Inflammatory macrophage treated with lipopolysaccharide for 1 hour (primary cell): ENCODE measurements around the gene SCN11A.
"Not testable (repeated sequence)": the region's sequence is repeated elsewhere in the genome, so short reads cannot be mapped to it uniquely, and the experiment has no call there.

Experiments used
- DNase-seq, 2 donors: peaks; one replicate each; pipeline ENCODE4 v3.0.0-alpha.2; 2020 to 2022

SCN11A gene

DNA sequence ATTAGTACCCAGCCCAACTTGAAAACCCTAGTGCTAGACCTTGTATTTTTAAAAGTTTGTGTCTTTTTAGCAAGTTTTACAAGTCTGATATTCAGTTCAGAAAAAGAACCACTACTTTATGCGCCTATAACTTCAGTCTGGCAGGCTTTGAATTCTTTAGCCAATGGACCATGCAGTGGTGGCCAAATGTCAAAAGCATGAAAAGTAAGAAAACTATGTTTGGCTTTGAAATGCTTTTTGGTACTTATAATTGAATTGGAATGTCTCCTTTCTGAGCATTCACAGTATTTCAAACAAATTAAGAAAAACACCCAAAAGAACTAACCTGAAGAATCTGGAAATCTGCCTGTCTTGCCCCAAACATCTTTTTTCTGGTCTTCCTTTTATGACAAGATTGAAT, 12.9 kb upstream of the SCN11A start:
- DNase-seq: no peak

DNA sequence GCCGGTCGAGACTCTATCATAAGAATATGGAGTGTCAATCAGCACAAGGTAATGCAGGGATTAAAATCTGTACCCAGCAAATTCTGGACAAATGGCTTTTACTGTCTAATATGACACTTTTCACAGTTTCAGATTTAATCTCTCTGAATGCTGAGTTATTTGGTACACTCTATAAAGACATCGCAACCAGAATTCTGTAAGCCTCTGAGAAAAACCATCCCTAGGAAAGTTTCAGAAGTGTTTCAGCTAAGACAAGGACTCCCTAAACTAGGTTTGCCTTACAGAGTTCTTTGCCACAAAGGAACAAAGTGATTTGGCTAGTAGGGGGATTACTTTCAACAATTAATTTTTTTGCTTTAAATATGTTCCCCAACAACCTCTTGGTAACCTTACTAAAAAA, 11.4 kb upstream of the SCN11A start:
- no peak for DNase-seq

DNA sequence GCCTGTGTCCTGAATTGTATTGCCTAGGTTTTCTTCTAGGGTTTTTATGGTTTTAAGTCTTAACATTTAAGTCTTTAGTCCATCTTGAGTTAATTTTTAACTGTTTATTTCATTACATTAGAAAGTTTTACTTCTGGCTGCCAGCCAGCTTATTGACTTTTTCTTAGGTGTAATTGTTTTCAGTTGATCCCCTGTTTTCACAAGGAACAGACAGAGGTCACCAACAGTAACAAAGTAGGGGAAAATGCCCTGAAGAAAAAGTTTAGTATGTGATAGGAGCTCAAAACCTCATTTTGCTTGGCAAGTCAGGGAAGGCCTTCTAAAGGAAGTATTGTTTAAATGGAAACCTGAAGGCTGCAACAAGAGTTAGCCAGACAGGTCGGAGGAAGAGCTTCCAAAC, 10.4 kb upstream of the SCN11A start:
- DNase-seq: no peak

DNA sequence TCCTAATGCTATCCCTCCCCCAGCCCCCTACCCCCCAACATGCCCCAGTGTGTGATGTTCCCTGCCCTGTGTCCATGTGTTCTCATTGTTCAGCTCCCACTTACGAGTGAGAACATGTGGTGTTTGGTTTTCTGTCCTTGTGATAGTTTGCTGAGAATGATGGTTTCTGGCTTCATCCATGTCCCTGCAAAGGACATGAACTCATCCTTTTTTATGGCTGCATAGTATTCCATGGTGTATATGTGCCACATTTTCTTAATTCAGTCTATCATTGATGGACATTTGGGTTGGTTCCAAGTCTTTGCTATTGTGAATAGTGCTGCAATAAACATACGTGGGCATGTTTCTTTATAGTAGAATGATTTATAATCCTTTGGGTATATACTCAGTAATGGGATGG, 9.5 kb upstream of the SCN11A start:
- not testable (repeated sequence) for DNase-seq

DNA sequence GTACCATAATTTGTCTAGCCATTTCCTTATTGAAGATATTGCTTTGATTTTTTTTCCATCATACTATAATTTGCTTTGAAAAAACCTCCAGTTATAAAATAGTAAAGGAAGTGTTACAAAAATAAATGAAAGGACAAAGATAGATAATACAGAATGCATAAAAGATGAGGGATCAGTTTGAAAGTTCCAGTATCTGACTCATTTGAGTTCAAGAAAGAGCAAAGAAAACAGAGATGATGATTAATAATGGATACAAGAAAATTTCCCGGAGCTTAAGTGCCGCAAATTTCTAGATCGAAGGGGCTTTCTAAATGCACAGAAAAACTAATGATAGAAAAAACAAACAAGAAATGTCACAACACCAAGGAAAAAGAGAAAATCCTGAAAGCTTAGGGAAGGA, 4.4 kb upstream of the SCN11A start:
- DNase-seq: no peak

DNA sequence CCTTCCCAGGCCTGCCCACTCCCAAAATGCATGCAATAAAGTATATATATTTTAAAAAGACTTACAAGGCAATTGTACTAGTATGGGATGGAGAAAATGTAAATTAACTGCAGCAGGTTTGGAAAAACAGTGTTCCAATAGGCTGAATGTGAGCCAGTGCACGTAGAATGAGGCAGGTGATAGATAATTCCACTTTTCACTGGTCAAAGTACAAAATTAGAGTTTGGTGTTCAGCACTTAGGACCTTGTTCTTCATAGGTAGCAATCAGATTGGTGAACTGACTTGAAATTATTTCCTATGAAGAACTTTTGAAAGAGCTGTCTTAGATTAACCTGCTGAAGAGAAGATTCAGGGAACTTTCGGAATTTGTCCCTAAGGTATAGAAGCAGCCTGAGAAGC, 2.0 kb upstream of the SCN11A start:
- no peak for DNase-seq

DNA sequence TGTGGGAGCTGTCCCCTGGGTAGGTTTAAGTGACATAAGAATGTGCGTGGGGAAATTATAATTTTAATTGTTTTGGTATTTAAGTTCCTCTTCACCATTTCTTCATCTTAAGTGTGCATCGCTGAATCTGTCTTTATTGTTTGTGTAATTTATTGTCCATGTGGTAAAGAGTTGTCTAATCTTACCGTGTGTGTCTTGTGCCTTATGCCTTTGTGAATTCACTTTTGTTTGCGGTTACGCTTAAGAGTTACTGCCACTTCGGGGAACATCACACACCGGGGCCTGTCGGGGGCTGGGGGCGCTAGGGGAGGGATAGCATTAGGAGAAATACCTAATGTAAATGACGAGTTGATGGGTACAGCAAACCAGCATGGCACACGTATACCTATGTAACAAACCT, 839 bp upstream of the SCN11A start:
- DNase-seq: peak in 1 of 2 donors; percentile 15

DNA sequence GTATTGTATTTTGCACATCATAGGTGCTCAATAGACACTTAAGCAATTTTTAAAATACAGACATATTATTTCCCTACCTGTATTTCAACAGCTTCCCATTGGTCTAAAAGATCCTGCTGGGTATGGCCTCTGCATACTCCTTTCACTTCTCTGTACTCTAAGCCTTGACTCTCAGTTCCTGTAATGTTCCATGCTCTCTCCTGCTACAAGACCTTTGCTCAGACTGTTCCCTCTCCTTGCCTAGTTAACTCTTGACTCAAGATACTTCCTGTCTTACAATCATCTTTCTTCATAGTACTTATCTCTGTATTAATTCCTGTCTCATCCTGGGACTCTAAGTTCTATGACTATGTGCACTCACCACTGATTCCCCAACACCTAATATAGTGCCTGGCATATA, 1.7 kb downstream of the SCN11A start:
- peak; percentile 38 to 60 for DNase-seq

DNA sequence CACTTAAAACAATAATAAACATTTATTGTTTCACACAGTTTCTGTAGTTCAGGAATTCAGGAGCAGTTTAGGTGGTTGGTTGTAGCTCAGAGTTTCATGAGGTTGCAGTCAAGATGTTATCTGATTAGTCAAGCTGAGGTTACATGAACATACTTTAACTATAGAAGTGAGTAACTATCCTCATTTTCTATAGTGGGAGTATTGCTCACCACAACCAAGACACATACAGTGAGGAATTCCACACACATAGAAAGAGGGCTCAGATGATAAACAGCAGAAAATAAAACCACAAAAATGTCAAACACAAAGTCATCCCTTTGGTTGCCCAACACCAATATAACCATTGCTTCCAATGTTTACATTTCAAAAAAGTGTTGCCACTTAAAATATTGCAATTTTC, 13.6 kb downstream of the SCN11A start:
- DNase-seq: no peak

DNA sequence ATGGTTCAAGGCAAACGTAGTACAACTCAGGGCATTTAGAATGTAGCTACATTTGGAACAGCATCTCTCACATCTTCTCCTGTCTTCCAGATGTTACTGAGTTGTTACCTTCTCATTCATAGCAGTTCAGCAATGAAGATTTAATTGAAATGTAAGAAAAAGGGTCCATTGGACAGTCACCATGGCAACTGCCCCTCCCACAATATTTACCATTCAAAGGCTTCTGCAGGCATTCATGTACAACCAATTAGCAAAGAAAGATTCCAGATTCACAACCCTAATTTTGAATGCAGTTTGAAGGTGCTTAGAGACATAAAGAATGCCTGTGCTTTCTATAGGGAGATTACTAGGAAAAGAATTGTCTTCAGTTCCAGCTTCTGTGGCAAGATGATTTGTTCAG, 22.2 kb downstream of the SCN11A start:
- no peak for DNase-seq

DNA sequence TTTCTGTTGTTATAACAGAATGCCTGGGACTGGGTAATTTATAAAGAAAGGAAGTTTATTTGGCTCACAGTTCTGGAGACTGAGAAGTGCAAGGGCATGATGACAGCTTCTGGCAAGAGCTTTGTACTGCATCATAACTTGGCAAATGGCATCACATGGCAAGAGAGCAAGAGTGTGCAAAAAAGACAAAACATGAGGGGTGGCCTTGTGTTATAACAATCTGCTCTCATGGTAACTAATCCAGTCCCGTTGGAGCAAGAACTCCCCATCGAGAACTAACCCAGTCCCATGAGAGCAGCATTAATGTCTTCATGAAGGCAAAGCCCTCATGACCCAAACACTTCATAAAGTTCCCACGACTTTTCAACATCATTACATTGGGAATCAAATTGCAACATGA, 23.2 kb downstream of the SCN11A start:
- DNase-seq: no peak

DNA sequence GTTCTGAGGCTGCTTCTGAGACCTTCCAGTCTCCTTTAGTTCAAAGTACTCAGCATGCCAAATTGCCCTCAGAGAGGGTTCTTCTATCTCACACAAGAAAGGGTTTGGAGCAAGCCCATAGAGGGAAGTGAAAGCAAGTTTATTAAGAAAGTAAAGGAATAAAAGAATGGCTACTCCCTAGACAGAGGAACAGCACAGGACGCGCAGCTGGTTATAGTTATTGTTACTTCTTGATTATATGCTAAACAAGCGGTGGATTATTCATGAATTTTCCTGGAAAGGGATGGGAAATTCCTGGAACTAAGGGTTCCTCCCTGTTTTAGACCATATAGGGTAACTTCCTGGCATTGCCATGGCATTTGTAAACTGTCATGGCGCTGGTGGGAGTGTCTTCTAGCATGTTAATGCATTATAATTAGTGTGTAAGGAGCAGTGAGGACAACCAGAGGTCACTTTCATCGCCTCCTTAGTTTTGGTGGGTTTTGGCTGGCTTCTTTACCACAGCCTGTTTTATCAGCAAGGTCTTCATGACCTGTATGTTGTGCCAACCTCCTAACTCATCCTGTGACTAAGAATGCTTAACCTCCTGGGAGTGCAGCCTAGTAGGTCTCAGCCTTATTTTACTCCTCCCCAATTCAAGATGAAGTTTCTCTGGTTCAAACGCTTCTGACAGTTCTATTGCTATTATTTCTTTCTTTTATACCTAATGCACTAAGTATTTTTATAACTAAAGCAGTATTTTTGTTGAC, 26.3 kb downstream of the SCN11A start:
- peak; percentile 5 to 25 for DNase-seq

DNA sequence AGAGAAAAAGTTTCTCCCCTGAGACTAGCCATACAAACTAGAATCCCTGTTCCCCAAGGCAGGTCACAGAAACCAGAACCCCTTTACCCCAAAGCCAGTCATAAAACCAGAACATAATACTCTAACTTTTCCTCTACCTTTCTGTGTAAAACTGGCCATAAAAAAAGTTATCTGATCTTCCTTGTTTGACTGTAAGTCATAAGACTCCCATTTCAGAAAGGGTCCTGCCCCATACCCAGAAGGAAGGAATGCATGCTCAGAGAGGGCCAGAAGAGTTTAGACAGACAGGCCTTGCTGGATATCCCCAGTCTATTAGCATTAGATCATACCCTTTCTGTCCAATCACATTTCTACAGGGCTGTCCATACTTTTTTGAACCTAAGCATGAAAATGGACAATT, 27.2 kb downstream of the SCN11A start:
- DNase-seq: no peak

DNA sequence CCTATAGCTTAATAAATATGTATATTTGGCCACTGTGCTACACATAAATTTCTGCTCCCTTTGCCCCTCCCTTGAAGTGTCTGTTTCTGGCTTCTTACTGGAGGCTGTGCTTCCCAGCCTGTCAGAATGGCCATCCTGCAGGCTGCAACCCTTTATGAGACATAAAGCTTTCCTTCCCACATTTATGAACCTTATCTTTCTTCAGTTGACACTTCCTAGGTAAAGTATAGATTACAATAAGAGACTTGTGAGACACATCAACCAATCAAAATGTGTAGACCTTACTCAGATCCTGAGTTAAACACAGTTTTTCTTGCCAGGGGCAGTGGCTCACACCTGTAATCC, 29.5 kb downstream of the SCN11A start:
- no peak for DNase-seq

DNA sequence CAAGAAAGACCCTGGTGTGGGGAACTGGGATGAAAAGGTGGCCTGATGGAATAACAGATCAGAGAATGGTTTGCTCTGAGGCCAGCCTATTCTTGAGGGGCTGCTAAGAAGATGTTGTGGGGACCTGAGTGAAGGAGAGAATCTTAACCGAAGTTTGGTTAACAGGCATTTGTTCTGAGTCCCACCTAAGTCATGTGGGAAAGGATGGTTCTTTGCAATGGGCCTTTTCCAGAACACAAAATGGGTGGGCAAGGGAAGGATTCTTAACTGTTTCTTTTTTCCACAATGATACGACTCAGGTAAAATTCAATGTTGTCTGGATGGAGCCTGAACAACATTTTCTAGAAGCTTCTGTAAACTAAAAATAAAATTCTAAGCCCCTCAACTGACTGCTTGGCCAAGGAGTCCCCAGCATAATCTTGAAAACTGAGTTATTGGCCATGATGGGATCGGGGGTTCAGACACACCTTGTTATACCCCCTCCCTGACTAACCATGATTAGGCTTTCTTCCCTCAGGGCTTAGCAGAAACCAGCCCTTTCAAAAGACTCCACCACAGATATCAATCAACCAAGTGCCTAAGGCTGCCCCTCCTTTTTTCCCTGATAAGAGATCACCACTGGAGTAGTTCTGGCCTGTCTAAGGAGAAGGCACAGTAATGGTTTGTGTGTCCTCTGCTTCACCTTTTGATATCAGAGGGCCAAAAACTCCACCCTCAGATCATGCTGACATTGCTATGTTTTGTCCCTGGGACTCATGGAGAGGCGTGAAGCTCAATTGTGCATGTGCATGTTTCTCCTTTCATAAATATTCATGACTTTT, 30.1 kb downstream of the SCN11A start:
- no peak for DNase-seq

DNA sequence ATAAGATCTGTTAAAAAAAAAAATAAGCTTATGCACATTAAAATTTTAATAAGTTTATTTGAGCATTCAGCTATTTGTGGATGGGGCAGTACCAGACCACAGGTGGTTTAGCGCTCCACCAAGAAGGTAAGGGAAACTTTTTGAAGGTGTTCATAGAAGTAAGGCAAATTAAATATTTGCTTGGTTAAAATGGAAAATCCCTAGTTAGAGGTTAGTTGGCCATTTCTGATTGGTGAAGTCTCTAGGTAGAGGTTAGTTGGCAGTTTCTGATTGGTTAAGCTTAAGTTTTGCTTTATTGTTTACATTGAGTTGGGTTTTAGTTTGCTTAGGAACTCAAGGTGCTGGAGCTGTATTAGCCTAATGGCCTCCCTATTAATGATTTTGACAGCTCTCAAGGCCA, 30.7 kb downstream of the SCN11A start:
- no peak for DNase-seq

DNA sequence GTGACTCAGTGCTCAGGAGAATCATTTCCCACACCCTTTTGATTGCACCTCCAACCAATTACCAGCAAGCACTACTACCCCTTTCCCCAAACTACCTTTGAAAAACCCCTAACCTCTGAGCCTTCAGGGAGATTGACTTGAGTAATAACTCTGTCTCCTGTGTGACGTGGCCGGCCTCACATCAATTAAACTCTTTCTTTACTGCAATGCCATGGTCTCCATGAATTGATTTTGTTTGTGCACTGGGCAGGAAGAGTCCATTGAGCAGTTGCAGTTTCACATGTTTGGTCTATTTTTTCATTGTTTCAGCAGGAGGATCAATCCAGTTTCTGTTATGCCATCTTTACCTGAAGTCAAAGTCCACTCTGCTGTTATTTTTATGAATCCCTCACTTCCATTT, 32.4 kb downstream of the SCN11A start:
- no peak for DNase-seq

DNA sequence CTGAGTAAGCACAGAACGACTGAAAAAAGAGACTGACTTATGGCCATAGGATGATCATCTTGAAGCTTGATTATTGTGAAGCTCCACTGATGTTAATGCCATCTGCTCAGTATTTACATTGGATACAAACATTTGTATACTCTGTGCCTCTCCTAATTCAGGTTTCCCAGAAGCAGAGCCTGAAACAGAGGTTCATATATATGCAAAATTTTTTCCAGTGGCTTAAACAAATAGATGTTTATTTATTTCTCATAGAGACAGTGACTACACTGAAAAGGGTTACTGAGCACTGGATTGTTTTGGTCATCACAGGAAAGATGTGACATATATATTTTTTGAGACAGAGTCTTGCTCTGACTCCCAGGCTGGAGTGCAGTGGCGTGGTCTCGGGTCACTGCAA, 36.3 kb downstream of the SCN11A start:
- no peak for DNase-seq

DNA sequence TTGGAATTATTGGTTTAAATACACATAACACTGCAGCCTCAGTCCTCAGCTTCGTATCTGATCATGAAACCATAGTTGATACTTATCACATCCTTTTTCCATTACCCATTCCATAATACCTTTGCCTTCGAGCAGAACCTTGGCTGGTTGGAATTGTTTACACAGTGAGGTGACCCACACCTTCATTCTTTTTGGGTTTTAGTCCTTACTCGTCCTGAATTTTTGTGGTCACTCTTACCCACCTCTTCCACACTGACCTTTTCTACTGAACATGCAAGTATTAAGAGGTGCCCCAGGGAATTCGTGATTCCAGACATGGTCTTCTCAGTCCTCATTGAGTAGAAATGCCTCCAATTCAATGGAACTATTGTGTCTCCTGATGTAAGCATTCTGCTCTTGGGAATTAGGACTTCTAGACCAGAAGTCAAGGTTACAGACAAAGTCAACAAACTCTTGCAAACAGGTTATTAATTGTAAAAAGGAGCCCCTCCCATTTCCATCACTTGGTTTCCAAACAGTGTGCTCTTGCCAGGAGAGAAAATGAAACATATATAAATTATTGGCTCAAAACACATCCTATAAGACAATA, 37.7 kb downstream of the SCN11A start:
- DNase-seq: no peak

DNA sequence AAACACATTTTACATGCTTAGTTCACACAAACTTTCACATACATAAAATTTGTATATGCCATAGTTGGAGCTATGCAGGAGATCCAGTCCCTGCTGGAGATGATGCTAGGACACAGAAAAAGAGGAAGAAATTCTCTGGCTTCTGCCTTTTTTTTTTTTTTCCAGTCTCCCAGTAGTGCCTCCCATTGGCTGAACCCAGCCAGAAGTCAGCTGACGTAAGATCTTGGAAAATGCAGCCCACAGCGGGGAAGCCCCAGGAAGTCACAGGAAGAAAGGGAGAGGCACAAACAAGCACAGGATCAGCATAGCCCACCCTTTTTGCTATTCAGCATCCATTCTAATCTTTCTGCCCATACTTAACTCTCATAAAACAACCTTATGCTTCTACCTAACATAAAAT, 38.5 kb downstream of the SCN11A start:
- DNase-seq: peak; percentile 5 to 38

DNA sequence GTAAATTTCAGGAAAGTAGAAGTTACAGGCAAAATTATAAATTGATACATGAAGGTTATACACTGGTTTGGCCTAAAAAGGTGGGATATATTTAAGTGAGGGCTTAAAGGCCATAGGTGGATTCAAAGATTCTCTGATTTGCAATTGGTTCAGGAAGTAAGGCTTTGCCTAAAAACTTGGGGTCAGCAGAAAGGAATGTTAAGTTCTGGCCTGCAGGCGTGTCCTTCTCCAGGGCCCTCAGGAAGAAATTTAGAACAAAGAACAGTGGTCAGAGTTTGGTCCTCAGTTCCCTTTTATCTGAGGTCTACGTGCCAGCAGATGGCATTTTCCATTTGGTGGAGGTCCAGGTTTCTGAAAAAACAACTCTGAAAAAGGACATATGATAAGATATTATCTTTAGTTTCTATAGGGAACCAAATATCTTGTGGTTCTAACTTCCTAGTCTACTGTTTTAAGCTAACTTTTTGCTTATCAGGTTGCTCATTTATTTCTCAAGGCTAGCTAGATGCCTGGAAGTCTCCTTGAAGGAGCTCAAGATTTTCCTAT, 40.5 kb downstream of the SCN11A start:
- DNase-seq: no peak

DNA sequence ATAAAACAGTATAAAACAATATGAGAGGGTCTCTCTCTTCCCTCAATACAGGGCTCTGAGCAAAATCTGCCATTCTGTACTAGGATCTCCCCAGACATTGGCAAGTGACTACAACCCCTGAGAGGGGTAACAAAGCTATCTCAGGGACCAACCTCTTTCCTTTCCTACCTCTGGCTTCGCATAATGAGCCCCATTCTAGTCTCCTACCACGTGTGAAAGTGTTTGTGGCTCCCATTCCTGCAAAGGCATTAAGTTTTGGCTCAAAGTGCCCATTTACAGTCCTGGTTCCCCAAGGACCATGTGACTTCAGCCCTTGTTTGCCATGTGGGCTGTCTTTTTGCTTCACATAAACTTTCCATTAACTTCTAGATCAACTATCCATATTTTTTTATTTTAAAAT, 46.4 kb downstream of the SCN11A start:
- no peak for DNase-seq
